K562 (cell line): Measurements from ENCODE around the gene PLCG2. TPM values are rescaled to one million over a fixed set of nuclear protein-coding genes. Genes with fewer than 3 reads are reported as not detected.

Source experiments
- ATAC-seq: fragments of 200-7000 bp; cut with Tn5 transposase; 3 replicates; pipeline ENCODE4 v1.9.1; 2020; ENCODE audit warnings: moderate library complexity
- BruUV-seq: library from RNA; stranded (reverse); fragments of 400-500 nt; replicated peaks from 2 replicates; lab custom pipeline; 2021; lab: Mats Ljungman, UMichigan
- CTCF ChIA-PET: fragments of 300-600 bp; formaldehyde crosslinking; extraction: SDS; loops from one replicate; lab custom pipeline; 2021; ENCODE audit warnings: low intra/inter-chr PET ratio; lab: Yijun Ruan, JAX
- POLR2A ChIA-PET: fragments of 300-600, 350-650 bp; sonication (Branson Sonifier 250); formaldehyde crosslinking; extraction: SDS; loops from one replicate; lab custom pipeline; 2021; ENCODE audit warnings: antibody characterized with exemption, inconsistent platforms; lab: Yijun Ruan, JAX
- DNase-seq, 4 experiments: peaks; one replicate each; pipeline versions ENCODE4 v3.0.0 to v3.0.0-alpha.2; 2011 to 2018; ENCODE audit warnings: low spot score in 3 of 4, mixed read lengths in 3 of 4; ENCODE audit errors: extremely low read depth in 1 of 4
- FAIRE-seq: peaks from 2 replicates; lab custom pipeline; 2011; peaks lifted over from hg19 to GRCh38; lab: Jason Lieb, UNC
- H2AFZ ChIP-seq: 2 replicates; pipeline ENCODE4 v1.6.0; 2011; ENCODE audit warnings: low read depth, low read length, control low read depth, inconsistent platforms
- H3K27ac ChIP-seq: fragments of 200-600 bp; 3 replicates; pipeline ENCODE4 v1.8.0; 2011; ENCODE audit warnings: low read depth, mild to moderate bottlenecking, control low read depth, inconsistent platforms, low read length, moderate library complexity, mixed read lengths; ENCODE audit errors: extremely low read depth
- H3K27me3 ChIP-seq, 2 experiments: fragments of 300-600 bp in 1 of 2; 2 replicates in 1 of 2; 3 replicates in 1 of 2; pipeline versions ENCODE4 v1.6.0 to v1.8.0; 2011; ENCODE audit warnings: inconsistent platforms in 2 of 2, low read length in 2 of 2, mild to moderate bottlenecking in 1 of 2, mixed read lengths in 1 of 2, moderate library complexity in 1 of 2; ENCODE audit not compliant: control insufficient read depth in 2 of 2, insufficient read depth in 2 of 2
- H3K36me3 ChIP-seq: fragments of 300-600 bp; 3 replicates; pipeline ENCODE4 v1.8.0; 2011; ENCODE audit warnings: mild to moderate bottlenecking, low read length, inconsistent platforms; ENCODE audit not compliant: control insufficient read depth, insufficient read depth
- H3K4me1 ChIP-seq, 2 experiments: fragments of 200-600 bp in 1 of 2; replicated peaks in 1 of 2; 2 replicates in 1 of 2; 3 replicates in 1 of 2; pipeline versions ENCODE4 v1.5.1 to v1.8.0; 2011; ENCODE audit warnings: inconsistent platforms in 2 of 2, low read length in 2 of 2, mild to moderate bottlenecking in 1 of 2, mixed read lengths in 1 of 2, moderate library complexity in 1 of 2; ENCODE audit not compliant: control insufficient read depth in 2 of 2, insufficient read depth in 2 of 2
- H3K4me2 ChIP-seq: 2 replicates; pipeline ENCODE4 v1.6.1; 2011; ENCODE audit warnings: low read length, control low read depth, inconsistent platforms, mixed read lengths; ENCODE audit not compliant: insufficient read depth
- H3K4me3 ChIP-seq: fragments of 200-600 bp; sonication (generic), shearing (Covaris generic); 2 replicates; pipeline ENCODE4 v1.5.1; 2016; ENCODE audit warnings: control low read depth, inconsistent platforms
- H3K79me2 ChIP-seq: fragments of 200-600 bp; 3 replicates; pipeline ENCODE4 v1.8.0; 2011; ENCODE audit warnings: low read length, inconsistent platforms; ENCODE audit not compliant: control insufficient read depth, insufficient read depth
- H3K9ac ChIP-seq, 2 experiments: 2 replicates each; pipeline versions ENCODE4 v1.6.0 to v1.6.1; 2011; ENCODE audit warnings: low read depth in 2 of 2, low read length in 2 of 2, control low read depth in 1 of 2, inconsistent platforms in 1 of 2, mild to moderate bottlenecking in 1 of 2, mixed read lengths in 1 of 2; ENCODE audit not compliant: insufficient read depth in 1 of 2
- H3K9me1 ChIP-seq: one replicate; pipeline ENCODE4 v1.6.0; 2011; ENCODE audit warnings: inconsistent platforms, mild to moderate bottlenecking, low read length, moderate library complexity; ENCODE audit not compliant: control insufficient read depth, insufficient read depth
- H3K9me3 ChIP-seq: replicated peaks from 2 replicates; pipeline ENCODE4 v1.5.1; 2011; ENCODE audit warnings: low read depth, low read length, inconsistent platforms; ENCODE audit not compliant: control insufficient read depth, insufficient read depth
- H4K20me1 ChIP-seq: replicated peaks from 2 replicates; pipeline ENCODE4 v1.6.1; 2011; ENCODE audit warnings: low read length, inconsistent platforms, mixed read lengths; ENCODE audit not compliant: control insufficient read depth, insufficient read depth
- ETV1 ChIP-seq: fragments of 450-650 bp; conservative IDR thresholded peaks from 2 replicates; pipeline ENCODE4 v1.6.1; 2016; ENCODE audit warnings: missing genetic modification characterization, control low read depth, low read depth, missing compliant biosample characterization
- GABPA ChIP-seq: fragments of 200-800 bp; sonication (Bioruptor generic); conservative IDR thresholded peaks from 2 replicates; pipeline ENCODE4 v1.6.1; 2016; ENCODE audit warnings: low read depth, missing genetic modification characterization, missing compliant biosample characterization
- NFRKB ChIP-seq: fragments of 450-650 bp; IDR thresholded peaks from 2 replicates; pipeline ENCODE4 v1.6.1; 2016; ENCODE audit warnings: low read depth
- PHF8 ChIP-seq: fragments of 200-600 bp; sonication (generic); IDR thresholded peaks from 2 replicates; pipeline ENCODE4 v1.6.1; 2012; ENCODE audit warnings: mixed run types, mild to moderate bottlenecking, inconsistent platforms, low read length, moderate library complexity, borderline replicate concordance
- SMC3 ChIP-seq: conservative IDR thresholded peaks from 2 replicates; pipeline ENCODE4 v1.6.1; 2011; ENCODE audit warnings: low read depth, low read length, improper control_type of control experiment; ENCODE audit not compliant: insufficient read depth
- SOX6 ChIP-seq: fragments of 450-650 bp; IDR thresholded peaks from 2 replicates; pipeline ENCODE4 v1.6.1; 2014; ENCODE audit warnings: mild to moderate bottlenecking
- ZNF778 ChIP-seq: fragments of 450-650 bp; formaldehyde crosslinking; IDR thresholded peaks from 2 replicates; pipeline ENCODE4 v1.4.0; 2020; ENCODE audit warnings: mild to moderate bottlenecking, moderate library complexity
- WGBS: fragments of 100-300 bp; shearing (Covaris generic); methylation state at CpG from one replicate; pipeline ENCODE4 v1.1.6; 2016; ENCODE audit warnings: low coverage, mixed read lengths; ENCODE audit not compliant: insufficient coverage; ENCODE audit errors: missing lambda C conversion rate; 5-methylcytosine and 5-hydroxymethylcytosine counted together
- in situ Hi-C: fragments of 300-500 bp; cut with MboI; formaldehyde crosslinking; loops from 4 replicates; pipeline ENCODE4 v1.15.0; 2018; ENCODE audit warnings: inconsistent platforms, mixed read lengths
- intact Hi-C: fragments of 100-400 bp; cut with micrococcal nuclease; formaldehyde crosslinking; loops from 2 replicates; pipeline ENCODE4 v1.14.2; 2022
- polyA plus RNA-seq, 8 experiments: library from polyadenylated mRNA; depleted of rRNA in 4 of 8; stranded (reverse) in 5 of 8; unstranded in 3 of 8; fragments of >200 nt; fragmentation: Nextera tagmentation in 2 of 8; fragmentation: Illumina TruSeq in 1 of 8; extraction: Ambion mirVana in 2 of 8; extraction: Trizol in 1 of 8; gene quantifications; 2 replicates each; pipeline versions ENCODE4 v1.2.1 to v1.2.3, GENCODE V29; 2011 to 2014; ENCODE audit warnings: inconsistent platforms in 1 of 8, missing spikeins in 1 of 8
- total RNA-seq, 7 experiments: library from RNA; depleted of rRNA in 6 of 7; stranded (reverse); fragments of >200 nt in 6 of 7; fragmentation: Illumina TruSeq in 2 of 7; extraction: Trizol in 2 of 7; gene quantifications; 2 replicates each; pipeline versions ENCODE4 v1.2.1 to v1.2.3, GENCODE V29; 2011 to 2021; ENCODE audit warnings: low replicate concordance in 1 of 7
- TF ChIP-seq, protein P1 (sequence below): fragments of 250-450 bp; sonication (Bioruptor Pico); IDR thresholded peaks from 2 replicates; pipeline ENCODE4 v1.8.0; 2022; ENCODE audit warnings: inconsistent platforms, mild to moderate bottlenecking, moderate library complexity, borderline replicate concordance
- TF ChIP-seq, protein P2 (sequence below): fragments of 200-800 bp; sonication (Bioruptor generic); IDR thresholded peaks from 2 replicates; pipeline ENCODE4 v1.6.1; 2017; ENCODE audit warnings: missing genetic modification characterization, missing compliant biosample characterization

The PLCG2 gene
- total and polyA plus RNA-seq, 9 of the 15 experiments (the other 6 are each of a cell fraction or from before 2014, with no cell fraction given), result 0.94 to 7.1 (median 3.1) TPM

DNA sequence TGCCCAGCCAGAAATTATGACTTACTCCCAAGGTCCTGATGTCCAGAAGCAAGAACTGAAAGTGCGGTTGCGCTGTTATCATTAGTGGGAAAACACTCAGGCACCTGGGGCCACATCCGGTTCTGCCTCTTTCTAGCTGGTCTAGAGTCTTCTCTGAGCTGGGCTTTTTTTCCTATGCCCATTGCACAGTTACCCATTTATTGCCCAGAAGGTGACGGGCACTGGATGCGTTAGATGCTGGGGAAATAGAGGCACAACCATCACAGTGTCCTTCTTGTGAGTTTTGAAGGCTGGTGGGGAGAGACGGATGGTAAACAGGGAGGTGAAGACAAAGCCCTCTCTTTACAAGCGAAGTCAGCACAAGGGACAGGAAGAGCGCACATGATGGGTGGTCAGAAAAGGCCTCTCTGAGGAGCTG is 37.7 kb downstream of the PLCG2 start (continued):
- TF ChIP-seq SMC3 (no peak), SOX6 (no peak), ETV1 (tag) (peak; percentile 78), ZNF778 (CRISPR knock-in tag) (no peak), GABPA (tag) (peak; percentile 67)
- TF ChIP-seq, protein P1, sequence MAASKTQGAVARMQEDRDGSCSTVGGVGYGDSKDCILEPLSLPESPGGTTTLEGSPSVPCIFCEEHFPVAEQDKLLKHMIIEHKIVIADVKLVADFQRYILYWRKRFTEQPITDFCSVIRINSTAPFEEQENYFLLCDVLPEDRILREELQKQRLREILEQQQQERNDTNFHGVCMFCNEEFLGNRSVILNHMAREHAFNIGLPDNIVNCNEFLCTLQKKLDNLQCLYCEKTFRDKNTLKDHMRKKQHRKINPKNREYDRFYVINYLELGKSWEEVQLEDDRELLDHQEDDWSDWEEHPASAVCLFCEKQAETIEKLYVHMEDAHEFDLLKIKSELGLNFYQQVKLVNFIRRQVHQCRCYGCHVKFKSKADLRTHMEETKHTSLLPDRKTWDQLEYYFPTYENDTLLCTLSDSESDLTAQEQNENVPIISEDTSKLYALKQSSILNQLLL (CRISPR knock-in tag), result no peak

DNA sequence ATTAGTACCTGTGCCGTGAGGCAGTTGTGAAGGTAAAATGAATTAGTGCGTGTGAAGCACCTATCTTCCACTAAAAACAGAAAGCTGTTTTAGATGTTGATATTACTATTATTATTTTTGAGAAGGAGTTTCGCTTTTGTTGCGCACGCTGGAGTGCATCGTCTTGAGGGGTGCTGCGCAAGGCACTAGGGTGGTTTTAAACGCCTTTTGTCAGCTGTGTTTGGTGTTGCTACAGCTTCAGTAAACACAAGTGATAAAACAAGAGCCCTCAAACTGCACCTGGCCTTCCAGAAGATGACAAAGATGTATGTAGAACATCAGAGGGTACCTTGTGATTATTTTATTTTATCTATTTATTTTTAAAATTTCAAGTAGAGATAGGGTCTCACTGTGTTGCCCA is 38.2 kb downstream of the PLCG2 start:
- ChIA-PET CTCF (no interaction called here), POLR2A (interaction anchor here (1.0 to 1.1 kb wide), 2 partner anchors 24 to 365 kb away, joined by 3 read pairs; no protein-coding TSS in a partner anchor)
- Histone ChIP-seq H4K20me1 (peaks cover 4% of the 10 kb centered on the region; the same call in 1 of the 2 replicates), H3K36me3 (no peaks in the 10 kb centered on the region), H3K4me1 (no peaks in the 10 kb centered on the region; a peak in 2 of 5 replicates), H3K9me3 (no peaks in the 10 kb centered on the region), H3K4me2 (no peak overlapping the region), H2AFZ (no peak overlapping the region), H3K4me3 (no peak overlapping the region), H3K9ac (no peak overlapping the region), H3K79me2 (no peaks in the 10 kb centered on the region), H3K9me1 (no peaks in the 10 kb centered on the region), H3K27ac (no peak overlapping the region), H3K27me3 (peaks cover 19 to 53% of the 10 kb centered on the region in 2 experiments)
- BruUV-seq, result no TSS peak
- in situ Hi-C loops (no loop called here), intact Hi-C loops (no loop called here)
- WGBS, result 56% methylated on average over 8 of the region's 8 CpGs
- FAIRE-seq, result no peak
- no peak for DNase-seq
- no peak for ATAC-seq
- no peak for TF ChIP-seq PHF8
- no peak for TF ChIP-seq NFRKB
- TF ChIP-seq, protein P2, sequence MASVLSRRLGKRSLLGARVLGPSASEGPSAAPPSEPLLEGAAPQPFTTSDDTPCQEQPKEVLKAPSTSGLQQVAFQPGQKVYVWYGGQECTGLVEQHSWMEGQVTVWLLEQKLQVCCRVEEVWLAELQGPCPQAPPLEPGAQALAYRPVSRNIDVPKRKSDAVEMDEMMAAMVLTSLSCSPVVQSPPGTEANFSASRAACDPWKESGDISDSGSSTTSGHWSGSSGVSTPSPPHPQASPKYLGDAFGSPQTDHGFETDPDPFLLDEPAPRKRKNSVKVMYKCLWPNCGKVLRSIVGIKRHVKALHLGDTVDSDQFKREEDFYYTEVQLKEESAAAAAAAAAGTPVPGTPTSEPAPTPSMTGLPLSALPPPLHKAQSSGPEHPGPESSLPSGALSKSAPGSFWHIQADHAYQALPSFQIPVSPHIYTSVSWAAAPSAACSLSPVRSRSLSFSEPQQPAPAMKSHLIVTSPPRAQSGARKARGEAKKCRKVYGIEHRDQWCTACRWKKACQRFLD, result 0 out of 2 replicates have a peak, but pooled peaks have one; percentile 31
